HCT116 (cell line): ENCODE measurements around the gene ZC3H7A.

Experiments used
- EZH2 ChIP-seq: fragments of 200-600 bp; sonication (generic); IDR thresholded peaks from 2 replicates; pipeline ENCODE4 v1.6.1; 2017; ENCODE audit warnings: antibody characterized with exemption, mixed run types
- POLR2AphosphoS5 ChIP-seq: IDR thresholded peaks from 2 replicates; pipeline ENCODE4 v1.6.1; 2011; ENCODE audit warnings: mild to moderate bottlenecking, low read depth, low read length, moderate library complexity
- SP1 ChIP-seq: IDR thresholded peaks from 2 replicates; pipeline ENCODE4 v1.6.1; 2012; ENCODE audit warnings: low read depth
- SRF ChIP-seq: IDR thresholded peaks from 2 replicates; pipeline ENCODE4 v1.6.1; 2012; ENCODE audit warnings: low read depth

- TF ChIP-seq SP1 (no peak), EZH2 (no peak), SRF (no peak), POLR2AphosphoS5 (no peak)
Measured at GRCh38 chr16:11833951-11834695, 37.1 kb upstream of the ZC3H7A start.
